H1 (cell line): ENCODE results near the gene WDR89. TPM values are rescaled to one million over a fixed set of nuclear protein-coding genes. Genes with fewer than 3 reads are reported as not detected.

Experiments used
- CTCF ChIA-PET: fragments of 300-600 bp; sonication (Branson Sonifier 250); formaldehyde crosslinking; loops from one replicate; lab custom pipeline; 2021; ENCODE audit not compliant: partially characterized antibody; lab: Charles Lee
- POLR2A ChIA-PET: fragments of 300-600 bp; sonication (Branson Sonifier 250); formaldehyde crosslinking; loops from one replicate; lab custom pipeline; 2021; ENCODE audit warnings: inconsistent platforms; ENCODE audit not compliant: partially characterized antibody; lab: Charles Lee
- DNase-seq, 2 experiments: peaks; one replicate each; pipeline versions ENCODE4 v3.0.0 to v3.0.0-alpha.2; 2010 to 2022; ENCODE audit warnings: low spot score in 2 of 2, low read depth in 1 of 2, mixed read lengths in 1 of 2
- FAIRE-seq: peaks from 2 replicates; lab custom pipeline; 2011; peaks lifted over from hg19 to GRCh38; lab: Jason Lieb, UNC
- H2AFZ ChIP-seq: 2 replicates; pipeline ENCODE4 v1.8.1; 2012; ENCODE audit warnings: low read length, inconsistent platforms
- H2AK5ac ChIP-seq: 2 replicates; pipeline ENCODE4 v1.6.1; 2013; ENCODE audit warnings: low read depth, low read length
- H2BK120ac ChIP-seq: replicated peaks from 2 replicates; pipeline ENCODE3; 2013; ENCODE audit warnings: low read depth, low read length, inconsistent platforms
- H2BK12ac ChIP-seq: 2 replicates; pipeline ENCODE4 v1.6.1; 2013; ENCODE audit warnings: low read depth, low read length
- H2BK15ac ChIP-seq: 2 replicates; pipeline ENCODE4 v1.6.1; 2013; ENCODE audit warnings: low read length
- H2BK20ac ChIP-seq: 2 replicates; pipeline ENCODE4 v1.6.1; 2013; ENCODE audit warnings: low read length
- H2BK5ac ChIP-seq: 2 replicates; pipeline ENCODE4 v1.6.1; 2013; ENCODE audit warnings: low read depth, low read length
- H3K14ac ChIP-seq: 2 replicates; pipeline ENCODE4 v1.6.1; 2013; ENCODE audit warnings: inconsistent platforms; ENCODE audit not compliant: insufficient read length
- H3K18ac ChIP-seq: 2 replicates; pipeline ENCODE4 v1.6.1; 2013; ENCODE audit warnings: low read length; ENCODE audit errors: extremely low read depth
- H3K23ac ChIP-seq: 2 replicates; pipeline ENCODE4 v1.6.1; 2013; ENCODE audit warnings: inconsistent platforms; ENCODE audit not compliant: insufficient read length
- H3K23me2 ChIP-seq: 2 replicates; pipeline ENCODE4 v1.6.1; 2013; ENCODE audit warnings: low read depth, low read length
- H3K27ac ChIP-seq: 2 replicates; pipeline ENCODE4 v1.6.1; 2011; ENCODE audit warnings: low read depth, low read length, inconsistent platforms
- H3K27me3 ChIP-seq, 4 experiments: replicated peaks in 1 of 4; 1 replicate in 1 of 4; 2 replicates in 3 of 4; pipeline versions ENCODE4 v1.6.1 to v1.8.1; 2011 to 2013; ENCODE audit warnings: low read length in 3 of 4, mild to moderate bottlenecking in 3 of 4, inconsistent platforms in 2 of 4, mixed read lengths in 2 of 4, moderate library complexity in 1 of 4; ENCODE audit not compliant: control insufficient read depth in 3 of 4, insufficient read depth in 3 of 4; ENCODE audit errors: extremely low read depth in 1 of 4
- H3K36me3 ChIP-seq, 4 experiments: 2 replicates each; pipeline versions ENCODE4 v1.6.1 to v1.8.1; 2011 to 2013; ENCODE audit warnings: mild to moderate bottlenecking in 4 of 4, low read length in 3 of 4, moderate library complexity in 2 of 4, control low read depth in 1 of 4, inconsistent platforms in 1 of 4; ENCODE audit not compliant: insufficient read depth in 4 of 4, control insufficient read depth in 2 of 4
- H3K4ac ChIP-seq: replicated peaks from 2 replicates; pipeline ENCODE3; 2013; ENCODE audit warnings: low read length, low read depth, mixed read lengths, inconsistent platforms; ENCODE audit not compliant: insufficient read length
- H3K4me1 ChIP-seq, 4 experiments: replicated peaks in 1 of 4; 1 replicate in 1 of 4; 2 replicates in 3 of 4; pipeline versions ENCODE4 v1.6.1 to v1.8.1; 2011 to 2013; ENCODE audit warnings: low read length in 3 of 4, inconsistent platforms in 2 of 4, mixed read lengths in 1 of 4; ENCODE audit not compliant: insufficient read depth in 4 of 4, control insufficient read depth in 3 of 4
- H3K4me2 ChIP-seq, 2 experiments: 2 replicates each; pipeline versions ENCODE4 v1.6.1 to v1.8.1; 2011 to 2013; ENCODE audit warnings: low read depth in 2 of 2, low read length in 2 of 2, control low read depth in 1 of 2, inconsistent platforms in 1 of 2, mild to moderate bottlenecking in 1 of 2; ENCODE audit not compliant: insufficient read depth in 1 of 2
- H3K4me3 ChIP-seq, 4 experiments: fragments of 200-600, 300-600 bp in 1 of 4; sonication (generic), shearing (Covaris generic), sonication (Bioruptor Twin) in 1 of 4; 2 replicates each; pipeline versions ENCODE4 v1.5.1 to v1.8.1; 2011 to 2016; ENCODE audit warnings: low read length in 4 of 4, low read depth in 3 of 4, control low read depth in 2 of 4, inconsistent platforms in 2 of 4, mild to moderate bottlenecking in 2 of 4, mixed read lengths in 1 of 4, moderate library complexity in 1 of 4; ENCODE audit not compliant: insufficient read depth in 2 of 4; ENCODE audit errors: extremely low read depth in 1 of 4
- H3K56ac ChIP-seq: replicated peaks from 2 replicates; pipeline ENCODE3; 2013; ENCODE audit warnings: low read depth, mild to moderate bottlenecking, mixed read lengths, low read length, inconsistent platforms; ENCODE audit not compliant: insufficient read length
- H3K79me1 ChIP-seq: 2 replicates; pipeline ENCODE4 v1.6.1; 2013; ENCODE audit warnings: low read depth, low read length, control low read depth
- H3K79me2 ChIP-seq, 2 experiments: 2 replicates each; pipeline versions ENCODE4 v1.6.1 to v1.8.1; 2012 to 2013; ENCODE audit warnings: low read length in 2 of 2, mild to moderate bottlenecking in 2 of 2, inconsistent platforms in 1 of 2; ENCODE audit not compliant: insufficient read depth in 2 of 2, control insufficient read depth in 1 of 2
- H3K9ac ChIP-seq, 4 experiments: replicated peaks in 1 of 4; 1 replicate in 1 of 4; 2 replicates in 3 of 4; pipeline versions ENCODE4 v1.6.1 to v1.8.1; 2011 to 2013; ENCODE audit warnings: low read depth in 3 of 4, low read length in 3 of 4, control low read depth in 2 of 4, mild to moderate bottlenecking in 2 of 4, moderate library complexity in 2 of 4, inconsistent platforms in 1 of 4; ENCODE audit errors: extremely low read depth in 1 of 4
- H3K9me3 ChIP-seq, 2 experiments: 2 replicates each; pipeline versions ENCODE4 v1.6.1 to v1.8.1; 2012 to 2013; ENCODE audit warnings: mild to moderate bottlenecking in 2 of 2, moderate library complexity in 2 of 2, control low read depth in 1 of 2, inconsistent platforms in 1 of 2, low read depth in 1 of 2, low read length in 1 of 2, mixed read lengths in 1 of 2; ENCODE audit not compliant: insufficient read depth in 2 of 2
- H4K20me1 ChIP-seq, 2 experiments: replicated peaks in 1 of 2; 2 replicates each; pipeline versions ENCODE3 to v1.8.1; 2011 to 2013; ENCODE audit warnings: inconsistent platforms in 2 of 2, low read length in 2 of 2, mild to moderate bottlenecking in 1 of 2; ENCODE audit not compliant: insufficient read depth in 2 of 2, control insufficient read depth in 1 of 2
- H4K5ac ChIP-seq: 2 replicates; pipeline ENCODE4 v1.6.1; 2013; ENCODE audit warnings: low read length, low read depth, mixed read lengths, inconsistent platforms; ENCODE audit not compliant: insufficient read length
- H4K8ac ChIP-seq: 2 replicates; pipeline ENCODE4 v1.8.0; 2013; ENCODE audit warnings: mild to moderate bottlenecking, moderate library complexity, low read length, inconsistent platforms; ENCODE audit not compliant: insufficient read depth; ENCODE audit errors: extremely low read depth
- H4K91ac ChIP-seq: replicated peaks from 2 replicates; pipeline ENCODE3; 2013; ENCODE audit warnings: low read length, mixed read lengths, inconsistent platforms; ENCODE audit not compliant: insufficient read length
- ASH2L ChIP-seq: fragments of 200-600, 300-600 bp; sonication (generic); IDR thresholded peaks from one replicate; pipeline ENCODE4 v1.7.1; 2017; ENCODE audit warnings: low read length
- ATF2 ChIP-seq: IDR thresholded peaks from 2 replicates; pipeline ENCODE4 v1.6.1; 2012; ENCODE audit warnings: low read length, inconsistent platforms
- CHD2 ChIP-seq: IDR thresholded peaks from 2 replicates; pipeline ENCODE4 v1.6.1; 2012; ENCODE audit warnings: low read length, improper control_type of control experiment
- CTBP2 ChIP-seq: IDR thresholded peaks from 2 replicates; pipeline ENCODE4 v1.7.0; 2011; ENCODE audit warnings: borderline replicate concordance, mild to moderate bottlenecking, moderate library complexity, mixed read lengths, low read length; ENCODE audit not compliant: insufficient read depth, insufficient read length
- FOSL1 ChIP-seq: IDR thresholded peaks from 2 replicates; pipeline ENCODE4 v1.6.1; 2011; ENCODE audit warnings: mild to moderate bottlenecking, low read depth, low read length, moderate library complexity; ENCODE audit not compliant: insufficient read depth
- GABPA ChIP-seq: IDR thresholded peaks from 2 replicates; pipeline ENCODE4 v1.6.1; 2011; ENCODE audit warnings: mild to moderate bottlenecking, low read length, moderate library complexity, borderline replicate concordance; ENCODE audit not compliant: insufficient read depth
- KDM4A ChIP-seq: IDR thresholded peaks from one replicate; pipeline ENCODE4 v1.7.1; 2012; ENCODE audit warnings: low read depth, mild to moderate bottlenecking, moderate library complexity, low read length, inconsistent platforms; ENCODE audit not compliant: severe bottlenecking
- MAFK ChIP-seq: IDR thresholded peaks from 2 replicates; pipeline ENCODE4 v1.6.1; 2012; ENCODE audit warnings: low read depth, mild to moderate bottlenecking, improper control_type of control experiment, low read length
- PHF8 ChIP-seq: fragments of 200-600 bp; sonication (generic); conservative IDR thresholded peaks from 2 replicates; pipeline ENCODE4 v1.7.1; 2012; ENCODE audit warnings: low read depth, mild to moderate bottlenecking, inconsistent platforms, low read length, moderate library complexity
- SIX5 ChIP-seq: IDR thresholded peaks from 2 replicates; pipeline ENCODE4 v1.6.1; 2011; ENCODE audit warnings: mild to moderate bottlenecking, low read depth, low read length
- SUZ12 ChIP-seq: fragments of 200-600 bp; sonication (generic); IDR thresholded peaks from 2 replicates; pipeline ENCODE4 v1.6.1; 2012; ENCODE audit warnings: mild to moderate bottlenecking, inconsistent platforms, low read length, moderate library complexity, mixed read lengths
- TBP ChIP-seq: IDR thresholded peaks from 2 replicates; pipeline ENCODE4 v1.6.1; 2011; ENCODE audit warnings: low read depth, low read length, improper control_type of control experiment
- WGBS, 2 experiments: shearing (Covaris generic) in 1 of 2; methylation state at CpG; one replicate each; pipeline versions ENCODE4 v1.1.6 to v1.1.7; 2013 to 2015; ENCODE audit warnings: low lambda C conversion rate in 2 of 2, mixed read lengths in 2 of 2, inconsistent platforms in 1 of 2, low coverage in 1 of 2, missing lambda C conversion rate in 1 of 2; ENCODE audit not compliant: insufficient replicate concordance in 2 of 2, insufficient coverage in 1 of 2, insufficient read length in 1 of 2; ENCODE audit errors: extremely low coverage in 1 of 2, missing lambda C conversion rate in 1 of 2; 5-methylcytosine and 5-hydroxymethylcytosine counted together
- polyA plus RNA-seq, 7 experiments: library from polyadenylated mRNA; depleted of rRNA in 3 of 7; stranded (reverse) in 5 of 7; unstranded in 2 of 7; fragments of >200 nt in 5 of 7; fragments of 200-250 nt in 2 of 7; gene quantifications; 1 replicate in 5 of 7; 2 replicates in 1 of 7; 4 replicates in 1 of 7; pipeline versions ENCODE4 v1.2.1 to v1.2.3, GENCODE V29; 2011 to 2013; ENCODE audit warnings: missing spikeins in 2 of 7, mixed read lengths in 2 of 7
- total RNA-seq: library from RNA; stranded (reverse); fragmentation: NEBNext Ultra II Directional; extraction: Animal tissue kit (Norgen Biotek cat#: 25700); gene quantifications from 2 replicates; pipeline ENCODE4 v1.2.1, GENCODE V29; 2021

Gene WDR89
- total and polyA plus RNA-seq, 2 of the 8 experiments (the other 6 are each of a cell fraction or from before 2014, with no cell fraction given), result 8.3 to 32.9 TPM

DNA sequence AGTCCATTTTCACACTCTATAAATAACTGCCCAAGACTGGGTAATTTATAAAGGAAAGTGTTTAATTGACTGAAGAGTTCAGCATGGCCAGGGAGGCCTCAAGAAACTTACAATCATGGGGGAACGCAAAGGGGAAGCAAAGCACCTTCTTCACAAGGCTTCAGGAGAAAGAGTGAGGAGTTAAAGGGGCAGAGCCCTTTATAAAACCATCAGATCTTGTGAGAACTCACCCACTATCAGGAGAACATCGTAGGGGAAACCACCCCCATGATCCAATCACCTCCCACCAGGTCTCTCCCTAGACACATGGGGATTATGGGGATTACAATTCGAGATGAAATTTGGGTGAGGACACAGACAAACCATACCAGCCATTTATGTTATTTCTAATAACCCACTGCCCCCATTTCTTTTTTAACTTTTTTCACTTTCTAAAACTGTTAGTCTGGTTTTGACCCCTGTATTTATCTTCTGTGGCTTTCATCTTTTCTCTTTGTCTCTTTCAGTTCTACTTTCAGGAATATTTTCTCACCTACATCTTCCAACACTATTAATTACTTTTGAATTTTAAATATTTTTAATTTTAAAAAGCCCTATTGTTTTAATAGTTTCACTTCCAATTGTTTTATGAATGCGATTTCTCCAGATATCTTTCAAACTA, 44.5 kb downstream of the WDR89 start:
- Histone ChIP-seq H2AK5ac (no peak overlapping the region), H3K18ac (no peak overlapping the region), H3K4me3 (no peak overlapping the region), H2BK120ac (no peak overlapping the region), H4K8ac (no peak overlapping the region), H3K23ac (no peak overlapping the region), H4K91ac (no peak overlapping the region), H4K5ac (no peak overlapping the region), H2BK5ac (no peak overlapping the region), H3K14ac (no peak overlapping the region), H2AFZ (no peak overlapping the region), H3K27me3 (no peaks in the 10 kb centered on the region), H3K27ac (no peak overlapping the region), H3K36me3 (peaks cover 0 to 29% (median 16%) of the 10 kb centered on the region in 4 experiments; a peak in 7 of 8 replicates), H4K20me1 (no peaks in the 10 kb centered on the region), H3K79me2 (no peaks in the 10 kb centered on the region), H3K4me1 (no peaks in the 10 kb centered on the region), H2BK12ac (no peak overlapping the region), H3K23me2 (no peaks in the 10 kb centered on the region), H2BK15ac (no peak overlapping the region), H3K56ac (no peak overlapping the region), H3K4ac (no peak overlapping the region), H3K9ac (no peak overlapping the region), H2BK20ac (no peak overlapping the region), H3K4me2 (no peak overlapping the region), H3K9me3 (peaks cover 23 to 24% of the 10 kb centered on the region in 2 experiments), H3K79me1 (no peaks in the 10 kb centered on the region)
- no peak for DNase-seq
- POLR2A ChIA-PET, result no interaction called here
- no peak for FAIRE-seq
- WGBS, 2 experiments, result 93% methylated on average over 4 of the region's 4 CpGs; no CpG with 5 or more reads in 1 of the 2 experiments
- CTCF ChIA-PET, result no interaction called here
- TF ChIP-seq SIX5 (no peak), SUZ12 (no peak), CTBP2 (no peak), TBP (no peak), FOSL1 (no peak), CHD2 (no peak), PHF8 (no peak), GABPA (no peak), ASH2L (no peak), ATF2 (no peak), KDM4A (no peak), MAFK (no peak)
